HEK293 (cell line): ENCODE measurements around the gene ABCA5.

Source experiments
- CTCF ChIA-PET: fragments of 350-600 bp; formaldehyde crosslinking; extraction: SDS; loops from one replicate; lab custom pipeline; 2021; ENCODE audit warnings: antibody characterized with exemption; lab: Yijun Ruan, JAX
- POLR2A ChIA-PET: fragments of 300-600 bp; formaldehyde crosslinking; extraction: SDS; loops from one replicate; lab custom pipeline; 2020; ENCODE audit warnings: antibody characterized with exemption, inconsistent platforms; lab: Yijun Ruan, JAX
- H3K27ac ChIP-seq: fragments of 200-500 bp; sonication (Bioruptor generic); 2 replicates; pipeline ENCODE4 v1.5.1; 2014; ENCODE audit warnings: low read depth, low read length, control low read depth, inconsistent platforms; ENCODE audit errors: extremely low read depth
- H3K36me3 ChIP-seq, 2 experiments: fragments of 200-500 bp in 1 of 2; sonication (Bioruptor generic) in 1 of 2; 1 replicate in 1 of 2; 2 replicates in 1 of 2; pipeline ENCODE4 v1.5.1; 2014 to 2017; ENCODE audit warnings: inconsistent platforms in 2 of 2, low read length in 2 of 2; ENCODE audit not compliant: control insufficient read depth in 2 of 2, insufficient read depth in 1 of 2
- H3K4me1 ChIP-seq: fragments of 200-500 bp; sonication (Bioruptor generic); 2 replicates; pipeline ENCODE4 v1.5.1; 2014; ENCODE audit warnings: mild to moderate bottlenecking, low read length, inconsistent platforms; ENCODE audit not compliant: control insufficient read depth, insufficient read depth
- H3K4me3 ChIP-seq: 2 replicates; pipeline ENCODE4 v1.5.1; 2011; ENCODE audit warnings: low read depth, mild to moderate bottlenecking, control low read depth, low read length, moderate library complexity
- H3K9me3 ChIP-seq: fragments of 200-500 bp; sonication (Bioruptor generic); 2 replicates; pipeline ENCODE4 v1.5.1; 2014; ENCODE audit warnings: low read depth, low read length, inconsistent platforms; ENCODE audit not compliant: control insufficient read depth, insufficient read depth
- BCL11B ChIP-seq: fragments of 450-650 bp; formaldehyde crosslinking; IDR thresholded peaks from 2 replicates; pipeline ENCODE4 v1.5.1; 2016; ENCODE audit warnings: low read depth, missing biosample characterization, missing genetic modification characterization
- GLIS1 ChIP-seq: fragments of 450-650 bp; formaldehyde crosslinking; IDR thresholded peaks from 2 replicates; pipeline ENCODE4 v1.5.1; 2016; ENCODE audit warnings: missing biosample characterization, missing genetic modification characterization
- KLF7 ChIP-seq: fragments of 450-650 bp; formaldehyde crosslinking; IDR thresholded peaks from 2 replicates; pipeline ENCODE4 v1.5.1; 2016; ENCODE audit warnings: missing biosample characterization, missing genetic modification characterization, borderline replicate concordance
- REPIN1 ChIP-seq: fragments of 450-650 bp; formaldehyde crosslinking; IDR thresholded peaks from 2 replicates; pipeline ENCODE4 v1.5.1; 2017; ENCODE audit warnings: missing biosample characterization, missing genetic modification characterization, low read depth
- SALL2 ChIP-seq: fragments of 450-650 bp; formaldehyde crosslinking; IDR thresholded peaks from 2 replicates; pipeline ENCODE4 v1.5.0; 2017; ENCODE audit warnings: missing biosample characterization, mild to moderate bottlenecking, missing genetic modification characterization, borderline replicate concordance
- YY2 ChIP-seq: fragments of 450-650 bp; formaldehyde crosslinking; IDR thresholded peaks from 2 replicates; pipeline ENCODE4 v1.5.1; 2016; ENCODE audit warnings: missing biosample characterization, missing genetic modification characterization
- ZFP3 ChIP-seq: fragments of 450-650 bp; formaldehyde crosslinking; IDR thresholded peaks from 2 replicates; pipeline ENCODE4 v1.5.1; 2016; ENCODE audit warnings: low read depth, missing biosample characterization, missing genetic modification characterization
- ZFP41 ChIP-seq: fragments of 450-650 bp; formaldehyde crosslinking; IDR thresholded peaks from 2 replicates; pipeline ENCODE4 v1.5.1; 2016; ENCODE audit warnings: missing biosample characterization, missing genetic modification characterization, borderline replicate concordance
- ZNF10 ChIP-seq: fragments of 450-650 bp; formaldehyde crosslinking; IDR thresholded peaks from 2 replicates; pipeline ENCODE4 v1.5.1; 2017; ENCODE audit warnings: missing biosample characterization, missing genetic modification characterization
- ZNF175 ChIP-seq: fragments of 450-650 bp; formaldehyde crosslinking; IDR thresholded peaks from 2 replicates; pipeline ENCODE4 v1.5.1; 2016; ENCODE audit warnings: missing biosample characterization, missing genetic modification characterization
- ZNF221 ChIP-seq: fragments of 450-650 bp; formaldehyde crosslinking; IDR thresholded peaks from 2 replicates; pipeline ENCODE4 v1.5.1; 2017; ENCODE audit warnings: missing biosample characterization, missing genetic modification characterization, borderline replicate concordance
- ZNF37A ChIP-seq: fragments of 450-650 bp; IDR thresholded peaks from 2 replicates; pipeline ENCODE4 v1.5.1; 2018; ENCODE audit warnings: missing biosample characterization, missing genetic modification characterization
- ZNF404 ChIP-seq: fragments of 450-650 bp; formaldehyde crosslinking; IDR thresholded peaks from 2 replicates; pipeline ENCODE4 v1.5.1; 2017; ENCODE audit warnings: missing biosample characterization, missing genetic modification characterization
- ZNF473 ChIP-seq: fragments of 450-650 bp; formaldehyde crosslinking; IDR thresholded peaks from 2 replicates; pipeline ENCODE4 v1.5.1; 2017; ENCODE audit warnings: missing biosample characterization, missing genetic modification characterization
- ZNF530 ChIP-seq: fragments of 450-650 bp; formaldehyde crosslinking; IDR thresholded peaks from 2 replicates; pipeline ENCODE4 v1.5.1; 2016; ENCODE audit warnings: low read depth, missing biosample characterization, missing genetic modification characterization
- ZNF549 ChIP-seq: fragments of 450-650 bp; IDR thresholded peaks from 2 replicates; pipeline ENCODE4 v1.5.1; 2018; ENCODE audit warnings: missing biosample characterization, missing genetic modification characterization, mild to moderate bottlenecking, inconsistent platforms, moderate library complexity
- ZNF596 ChIP-seq: fragments of 450-650 bp; IDR thresholded peaks from 2 replicates; pipeline ENCODE4 v1.5.0; 2018; ENCODE audit warnings: missing biosample characterization, mild to moderate bottlenecking, missing genetic modification characterization, moderate library complexity
- ZNF654 ChIP-seq: fragments of 450-650 bp; formaldehyde crosslinking; IDR thresholded peaks from 2 replicates; pipeline ENCODE4 v1.5.1; 2016; ENCODE audit warnings: low read depth, missing biosample characterization, missing genetic modification characterization
- TF ChIP-seq, protein P1 (sequence below): fragments of 450-650 bp; formaldehyde crosslinking; IDR thresholded peaks from 2 replicates; pipeline ENCODE4 v1.5.1; 2016; ENCODE audit warnings: missing biosample characterization, missing genetic modification characterization
- TF ChIP-seq, protein P2 (sequence below): fragments of 450-650 bp; formaldehyde crosslinking; IDR thresholded peaks from 2 replicates; pipeline ENCODE4 v1.5.1; 2016; ENCODE audit warnings: missing biosample characterization, missing genetic modification characterization
- TF ChIP-seq, protein P3 (sequence below): fragments of 450-650 bp; formaldehyde crosslinking; IDR thresholded peaks from 2 replicates; pipeline ENCODE4 v1.5.1; 2017; ENCODE audit warnings: missing biosample characterization, missing genetic modification characterization

The ABCA5 gene

DNA sequence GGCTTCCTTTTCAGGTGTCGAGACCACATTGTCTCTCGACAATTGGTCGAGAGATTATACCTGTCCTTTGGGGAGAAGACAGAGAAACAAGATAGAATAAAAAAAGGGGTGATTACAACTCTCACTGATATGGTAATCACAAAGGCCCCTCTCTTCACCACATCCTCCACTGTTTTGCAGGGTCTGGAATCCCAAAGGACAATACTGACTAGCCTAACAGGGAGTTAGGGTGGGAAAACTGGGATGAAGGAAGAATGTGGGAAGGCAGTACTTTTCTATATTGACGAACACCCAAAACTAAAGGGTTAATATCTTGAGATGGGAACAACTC is 6.1 kb downstream of the ABCA5 start:
- H3K9me3 ChIP-seq = no peaks in the 10 kb centered on the region
- TF ChIP-seq ZNF654 (no peak), KLF7 (tag by site-specific recombination) (no peak), ZNF530 (tag by site-specific recombination) (no peak), ZNF37A (tag by site-specific recombination) (no peak), ZNF473 (no peak), ZNF10 (tag by site-specific recombination) (no peak)
- peaks cover 18% of the 10 kb centered on the region for H3K4me1 ChIP-seq
- H3K4me3 ChIP-seq = no peak overlapping the region
- ChIA-PET POLR2A (no interaction called here), CTCF (interaction anchor here (0.6 kb wide), 1 partner anchor 659 kb away, joined by 3 read pairs; no protein-coding TSS in a partner anchor)
- no peak overlapping the region for H3K27ac ChIP-seq
- no peaks in the 10 kb centered on the region; a peak in 1 of 3 replicates for H3K36me3 ChIP-seq

DNA sequence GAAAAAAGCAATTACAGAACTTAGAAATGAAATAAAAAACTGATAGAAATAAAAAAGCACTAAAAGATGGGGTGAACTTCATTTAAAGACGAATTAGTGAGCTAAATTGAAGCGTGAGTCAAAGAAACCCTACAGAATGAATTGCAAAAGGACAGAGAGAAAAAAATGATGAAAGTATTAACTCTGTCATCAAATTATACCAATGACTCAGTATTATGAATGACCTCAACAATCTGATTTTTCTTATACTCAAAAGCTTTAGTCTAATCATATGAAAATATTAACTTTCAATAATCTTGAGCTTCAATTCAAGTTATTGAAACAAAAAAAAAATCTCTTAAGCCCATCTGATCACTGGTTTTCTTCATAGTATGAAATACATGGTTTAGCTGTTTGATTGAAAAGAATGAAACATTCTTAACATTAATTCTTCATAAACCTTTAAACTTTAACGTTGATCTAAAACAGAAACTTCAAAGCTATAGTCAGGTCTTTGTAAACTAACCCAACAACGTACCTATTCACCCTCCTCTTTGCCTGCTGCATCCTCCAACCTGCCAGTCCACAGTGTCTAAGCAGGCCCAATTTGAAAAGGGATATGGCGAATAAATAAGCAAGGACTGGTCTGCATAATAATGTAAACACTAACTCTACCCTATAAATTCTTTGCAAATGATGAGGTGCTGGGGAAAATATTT is 6.6 kb downstream of the ABCA5 start:
- CTCF ChIA-PET = interaction anchor here (0.6 to 0.9 kb wide), 3 partner anchors 34 to 658 kb away, joined by 3 to 4 read pairs (median 4); no protein-coding TSS in a partner anchor
- POLR2A ChIA-PET = no interaction called here

DNA sequence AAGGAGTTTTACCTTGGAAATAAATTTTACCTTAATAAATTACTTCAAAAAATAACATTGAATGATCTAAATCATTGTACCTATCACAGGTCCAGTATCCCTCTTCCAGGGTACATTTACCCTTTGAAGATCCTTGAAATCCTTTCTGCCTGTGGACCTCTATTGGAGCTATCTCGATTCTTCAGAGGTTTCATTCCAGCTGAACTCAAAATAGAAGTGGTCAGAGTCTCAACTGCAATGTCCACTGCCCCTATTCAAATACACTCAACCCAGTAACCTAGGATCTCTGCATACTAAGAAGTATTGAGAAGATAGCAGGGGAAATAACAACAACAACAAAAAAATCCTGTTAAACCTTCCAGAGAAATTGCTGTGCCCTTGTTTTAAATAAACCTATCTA is 9.3 kb downstream of the ABCA5 start:
- Histone ChIP-seq H3K36me3 (no peaks in the 10 kb centered on the region; a peak in 2 of 3 replicates), H3K27ac (no peak overlapping the region), H3K4me3 (no peak overlapping the region), H3K9me3 (no peaks in the 10 kb centered on the region), H3K4me1 (peaks cover 12% of the 10 kb centered on the region)
- POLR2A ChIA-PET = no interaction called here
- TF ChIP-seq BCL11B (tag by site-specific recombination) = no peak
- TF ChIP-seq YY2 (tag by site-specific recombination) = no peak
- TF ChIP-seq, protein P1, sequence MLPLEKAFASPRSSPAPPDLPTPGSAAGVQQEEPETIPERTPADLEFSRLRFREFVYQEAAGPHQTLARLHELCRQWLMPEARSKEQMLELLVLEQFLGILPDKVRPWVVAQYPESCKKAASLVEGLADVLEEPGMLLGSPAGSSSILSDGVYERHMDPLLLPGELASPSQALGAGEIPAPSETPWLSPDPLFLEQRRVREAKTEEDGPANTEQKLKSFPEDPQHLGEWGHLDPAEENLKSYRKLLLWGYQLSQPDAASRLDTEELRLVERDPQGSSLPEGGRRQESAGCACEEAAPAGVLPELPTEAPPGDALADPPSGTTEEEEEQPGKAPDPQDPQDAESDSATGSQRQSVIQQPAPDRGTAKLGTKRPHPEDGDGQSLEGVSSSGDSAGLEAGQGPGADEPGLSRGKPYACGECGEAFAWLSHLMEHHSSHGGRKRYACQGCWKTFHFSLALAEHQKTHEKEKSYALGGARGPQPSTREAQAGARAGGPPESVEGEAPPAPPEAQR = no peak
- TF ChIP-seq ZFP3 (tag by site-specific recombination) = no peak
- no peak for TF ChIP-seq GLIS1 (tag by site-specific recombination)
- TF ChIP-seq, protein P2, sequence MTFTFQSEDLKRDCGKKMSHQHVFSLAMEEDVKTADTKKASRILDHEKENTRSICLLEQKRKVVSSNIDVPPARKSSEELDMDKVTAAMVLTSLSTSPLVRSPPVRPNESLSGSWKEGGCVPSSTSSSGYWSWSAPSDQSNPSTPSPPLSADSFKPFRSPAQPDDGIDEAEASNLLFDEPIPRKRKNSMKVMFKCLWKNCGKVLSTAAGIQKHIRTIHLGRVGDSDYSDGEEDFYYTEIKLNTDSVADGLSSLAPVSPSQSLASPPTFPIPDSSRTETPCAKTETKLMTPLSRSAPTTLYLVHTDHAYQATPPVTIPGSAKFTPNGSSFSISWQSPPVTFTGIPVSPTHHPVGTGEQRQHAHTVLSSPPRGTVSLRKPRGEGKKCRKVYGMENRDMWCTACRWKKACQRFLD (tag by site-specific recombination) = no peak
- TF ChIP-seq ZNF175 (tag by site-specific recombination) = no peak
- TF ChIP-seq ZNF549 (tag by site-specific recombination) = no peak
- TF ChIP-seq ZNF596 (tag by site-specific recombination) = no peak
- CTCF ChIA-PET = interaction anchor here (0.7 kb wide), 1 partner anchor 134 kb away, joined by 3 read pairs; no protein-coding TSS in a partner anchor

More for the DNA sequence above, 6.6 kb downstream of the ABCA5 start:
- no peak for TF ChIP-seq SALL2 (tag by site-specific recombination)
- TF ChIP-seq ZNF404 (tag by site-specific recombination) = no peak
- TF ChIP-seq, protein P3, sequence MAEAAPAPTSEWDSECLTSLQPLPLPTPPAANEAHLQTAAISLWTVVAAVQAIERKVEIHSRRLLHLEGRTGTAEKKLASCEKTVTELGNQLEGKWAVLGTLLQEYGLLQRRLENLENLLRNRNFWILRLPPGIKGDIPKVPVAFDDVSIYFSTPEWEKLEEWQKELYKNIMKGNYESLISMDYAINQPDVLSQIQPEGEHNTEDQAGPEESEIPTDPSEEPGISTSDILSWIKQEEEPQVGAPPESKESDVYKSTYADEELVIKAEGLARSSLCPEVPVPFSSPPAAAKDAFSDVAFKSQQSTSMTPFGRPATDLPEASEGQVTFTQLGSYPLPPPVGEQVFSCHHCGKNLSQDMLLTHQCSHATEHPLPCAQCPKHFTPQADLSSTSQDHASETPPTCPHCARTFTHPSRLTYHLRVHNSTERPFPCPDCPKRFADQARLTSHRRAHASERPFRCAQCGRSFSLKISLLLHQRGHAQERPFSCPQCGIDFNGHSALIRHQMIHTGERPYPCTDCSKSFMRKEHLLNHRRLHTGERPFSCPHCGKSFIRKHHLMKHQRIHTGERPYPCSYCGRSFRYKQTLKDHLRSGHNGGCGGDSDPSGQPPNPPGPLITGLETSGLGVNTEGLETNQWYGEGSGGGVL (tag by site-specific recombination) = no peak
- no peak for TF ChIP-seq ZNF221 (tag by site-specific recombination)
- no peak for TF ChIP-seq ZFP41 (tag by site-specific recombination)
- TF ChIP-seq REPIN1 (tag by site-specific recombination) = no peak
- no peaks in the 10 kb centered on the region for H3K9me3 ChIP-seq
- H3K4me3 ChIP-seq = no peak overlapping the region
- H3K4me1 ChIP-seq = peaks cover 17% of the 10 kb centered on the region
- H3K27ac ChIP-seq = no peak overlapping the region
- H3K36me3 ChIP-seq = no peaks in the 10 kb centered on the region; a peak in 1 of 3 replicates
